Astrocyte (in vitro differentiated cells and primary cell): Measurements from ENCODE around the gene IDI2. TPM values are rescaled to one million over a fixed set of nuclear protein-coding genes. Genes with fewer than 3 reads are reported as not detected.

ENCODE experiments used
- DNase-seq: peaks from one replicate; pipeline ENCODE4 v3.0.0-alpha.2; 2010; ENCODE audit warnings: low read depth
- FAIRE-seq: peaks from 2 replicates; lab custom pipeline; 2011; peaks lifted over from hg19 to GRCh38; lab: Jason Lieb, UNC
- H2AFZ ChIP-seq: 2 replicates; pipeline ENCODE4 v1.6.0; 2012; ENCODE audit warnings: low read depth, low read length, inconsistent platforms
- H3K27ac ChIP-seq: 2 replicates; pipeline ENCODE4 v1.5.1; 2011; ENCODE audit warnings: low read depth, low read length, inconsistent platforms
- H3K27me3 ChIP-seq: 2 replicates; pipeline ENCODE4 v1.6.0; 2011; ENCODE audit warnings: low read length, inconsistent platforms; ENCODE audit not compliant: insufficient read depth
- H3K36me3 ChIP-seq: 2 replicates; pipeline ENCODE4 v1.5.1; 2011; ENCODE audit warnings: low read length, inconsistent platforms; ENCODE audit not compliant: insufficient read depth
- H3K4me1 ChIP-seq: 2 replicates; pipeline ENCODE4 v1.5.1; 2011; ENCODE audit warnings: low read length, inconsistent platforms; ENCODE audit not compliant: insufficient read depth
- H3K4me2 ChIP-seq: 2 replicates; pipeline ENCODE4 v1.6.0; 2012; ENCODE audit warnings: low read length, inconsistent platforms
- H3K4me3 ChIP-seq: 2 replicates; pipeline ENCODE4 v1.5.1; 2011; ENCODE audit warnings: low read depth, mild to moderate bottlenecking, low read length, inconsistent platforms; ENCODE audit not compliant: insufficient read depth
- H3K79me2 ChIP-seq: 2 replicates; pipeline ENCODE4 v1.6.0; 2012; ENCODE audit warnings: mild to moderate bottlenecking, low read length, inconsistent platforms; ENCODE audit not compliant: insufficient read depth
- H3K9ac ChIP-seq: 2 replicates; pipeline ENCODE4 v1.6.0; 2012; ENCODE audit warnings: mild to moderate bottlenecking, low read length, inconsistent platforms
- H3K9me3 ChIP-seq: 2 replicates; pipeline ENCODE4 v1.5.1; 2012; ENCODE audit warnings: low read depth, mild to moderate bottlenecking, low read length, inconsistent platforms; ENCODE audit not compliant: insufficient read depth
- H4K20me1 ChIP-seq: 2 replicates; pipeline ENCODE4 v1.6.0; 2012; ENCODE audit warnings: low read length, inconsistent platforms; ENCODE audit not compliant: insufficient read depth
- H3K27ac Mint-ChIP-seq: one replicate; pipeline ENCODE4 v1.8.0; 2021; ENCODE audit warnings: mild to moderate bottlenecking, mixed read lengths; ENCODE audit not compliant: unreplicated experiment
- H3K27me3 Mint-ChIP-seq: one replicate; pipeline ENCODE4 v1.8.0; 2021; ENCODE audit warnings: low read depth, mixed read lengths; ENCODE audit not compliant: unreplicated experiment
- H3K36me3 Mint-ChIP-seq: one replicate; pipeline ENCODE4 v1.8.0; 2021; ENCODE audit warnings: low read depth, mixed read lengths; ENCODE audit not compliant: unreplicated experiment
- H3K4me1 Mint-ChIP-seq: one replicate; pipeline ENCODE4 v1.8.0; 2021; ENCODE audit warnings: low read depth, mixed read lengths; ENCODE audit not compliant: unreplicated experiment
- H3K4me3 Mint-ChIP-seq: one replicate; pipeline ENCODE4 v1.8.0; 2021; ENCODE audit warnings: mild to moderate bottlenecking, moderate library complexity, mixed read lengths; ENCODE audit not compliant: unreplicated experiment
- H3K9me3 Mint-ChIP-seq: one replicate; pipeline ENCODE4 v1.8.0; 2021; ENCODE audit warnings: mild to moderate bottlenecking, mixed read lengths; ENCODE audit not compliant: unreplicated experiment
- CTCF ChIP-seq: IDR thresholded peaks from 2 replicates; pipeline ENCODE4 v1.5.1; 2011; ENCODE audit warnings: low read depth, mild to moderate bottlenecking, inconsistent platforms, low read length, moderate library complexity; ENCODE audit not compliant: insufficient read depth
- EZH2 ChIP-seq: IDR thresholded peaks from 2 replicates; pipeline ENCODE4 v1.6.1; 2012; ENCODE audit warnings: mild to moderate bottlenecking, low read length, inconsistent platforms; ENCODE audit not compliant: insufficient read depth
- total RNA-seq: library from RNA; stranded (reverse); gene quantifications from 2 replicates; pipeline ENCODE4 v1.2.1, GENCODE V29; 2021

The IDI2 gene
- total RNA-seq, 1 donor from 2014 or later: not detected

- Histone ChIP-seq H3K36me3 (peaks cover 9% of the 10 kb centered on the region), H3K4me2 (peak overlapping the region; percentile 94), H3K79me2 (peaks cover 82% of the 10 kb centered on the region), H3K4me3 (peak overlapping the region; percentile 99), H3K4me1 (peaks cover 12% of the 10 kb centered on the region), H3K27me3 (no peaks in the 10 kb centered on the region), H3K9ac (peak overlapping the region; percentile 97), H3K9me3 (no peaks in the 10 kb centered on the region), H2AFZ (peak overlapping the region; percentile 60), H4K20me1 (peaks cover 54% of the 10 kb centered on the region), H3K27ac (peak overlapping the region; percentile 97)
- no peaks in the 10 kb centered on the region for H3K9me3 Mint-ChIP-seq
- no peaks in the 10 kb centered on the region for H3K27me3 Mint-ChIP-seq
- peaks cover 8% of the 10 kb centered on the region for H3K36me3 Mint-ChIP-seq
- DNase-seq (peak; percentile 44), FAIRE-seq (no peak)
- H3K27ac Mint-ChIP-seq: peak overlapping the region; percentile 94
- H3K4me1 Mint-ChIP-seq: peaks cover 21% of the 10 kb centered on the region
- peak overlapping the region; percentile 93 for H3K4me3 Mint-ChIP-seq
- no peak for TF ChIP-seq CTCF
- TF ChIP-seq EZH2: no peak
Observed at GRCh38 chr10:1049425-1049958, 23.8 kb upstream of the IDI2 start.

- peaks cover 60% of the 10 kb centered on the region for H4K20me1 ChIP-seq
- FAIRE-seq: no peak
- H2AFZ ChIP-seq: peak within 1 kb of the TSS; percentile 62
Observed at GRCh38 chr10:1048732-1049424, 23.2 kb upstream of the IDI2 start, which contains the start of gene IDI1. Gene IDI1, minus strand, starts transcription at chr10:1049119. Its CDS starts 116 bp downstream, at chr10:1049003.

More at GRCh38 chr10:1048732-1049424, 23.2 kb upstream of the IDI2 start, which contains the start of gene IDI1:
- H3K79me2 ChIP-seq: peaks cover 82% of the 10 kb centered on the region
- no peak for TF ChIP-seq EZH2
- no peak for TF ChIP-seq CTCF
- Mint-ChIP-seq H3K27ac (peak within 1 kb of the TSS; percentile 94), H3K4me3 (peak within 1 kb of the TSS; percentile 93), H3K4me1 (peaks cover 21% of the 10 kb centered on the region), H3K27me3 (no peaks in the 10 kb centered on the region), H3K36me3 (peaks cover 8% of the 10 kb centered on the region), H3K9me3 (no peaks in the 10 kb centered on the region)
- peak within 1 kb of the TSS; percentile 97 for H3K27ac ChIP-seq
- peak; percentile 95 for DNase-seq
- peak within 1 kb of the TSS; percentile 97 for H3K9ac ChIP-seq
- H3K36me3 ChIP-seq: peaks cover 10% of the 10 kb centered on the region
- no peaks in the 10 kb centered on the region for H3K9me3 ChIP-seq
- H3K27me3 ChIP-seq: no peaks in the 10 kb centered on the region
- H3K4me1 ChIP-seq: peaks cover 12% of the 10 kb centered on the region
- H3K4me3 ChIP-seq: peak within 1 kb of the TSS; percentile 99
- peak within 1 kb of the TSS; percentile 94 for H3K4me2 ChIP-seq
